A673 (cell line): Measurements from ENCODE around the gene ZNF718.
"Not testable (repeated sequence)": the region's sequence is repeated elsewhere in the genome, so short reads cannot be mapped to it uniquely, and the experiment has no call there.

ENCODE experiments used
- EZH2 ChIP-seq: fragments of 200-600 bp; sonication (generic); IDR thresholded peaks from 2 replicates; pipeline ENCODE4 v1.6.1; 2017; ENCODE audit warnings: borderline replicate concordance, low read depth, mild to moderate bottlenecking, mixed read lengths, antibody characterized with exemption, low read length; ENCODE audit not compliant: poor library complexity, severe bottlenecking
- TF ChIP-seq, protein P1 (sequence below): fragments of 300-800, 200-600 bp; sonication (generic); conservative IDR thresholded peaks from 2 replicates; pipeline ENCODE4 v1.5.1; 2017; ENCODE audit warnings: low read depth, mild to moderate bottlenecking, antibody characterized with exemption, low read length, moderate library complexity, mixed read lengths

DNA sequence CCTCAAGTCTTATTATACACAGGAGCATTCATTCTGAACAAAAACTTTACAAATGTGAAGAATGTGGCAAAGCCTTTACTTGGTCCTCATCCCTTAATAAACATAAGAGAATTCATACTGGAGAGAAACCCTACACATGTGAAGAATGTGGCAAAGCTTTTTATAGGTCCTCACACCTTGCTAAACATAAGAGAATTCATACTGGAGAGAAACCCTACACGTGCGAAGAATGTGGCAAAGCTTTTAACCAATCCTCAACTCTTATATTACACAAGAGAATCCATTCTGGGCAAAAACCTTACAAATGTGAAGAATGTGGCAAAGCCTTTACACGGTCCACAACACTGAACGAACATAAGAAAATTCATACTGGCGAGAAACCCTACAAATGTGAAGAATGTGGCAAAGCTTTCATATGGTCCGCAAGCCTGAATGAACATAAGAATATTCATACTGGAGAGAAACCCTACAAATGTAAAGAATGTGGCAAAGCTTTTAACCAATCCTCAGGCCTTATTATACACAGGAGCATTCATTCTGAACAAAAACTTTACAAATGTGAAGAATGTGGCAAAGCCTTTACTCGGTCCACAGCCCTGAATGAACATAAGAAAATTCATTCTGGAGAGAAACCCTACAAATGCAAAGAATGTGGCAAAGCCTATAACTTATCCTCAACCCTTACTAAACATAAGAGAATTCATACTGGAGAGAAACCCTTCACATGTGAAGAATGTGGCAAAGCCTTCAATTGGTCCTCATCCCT lies 37.6 kb upstream of the ZNF718 start:
- TF ChIP-seq, protein P1, sequence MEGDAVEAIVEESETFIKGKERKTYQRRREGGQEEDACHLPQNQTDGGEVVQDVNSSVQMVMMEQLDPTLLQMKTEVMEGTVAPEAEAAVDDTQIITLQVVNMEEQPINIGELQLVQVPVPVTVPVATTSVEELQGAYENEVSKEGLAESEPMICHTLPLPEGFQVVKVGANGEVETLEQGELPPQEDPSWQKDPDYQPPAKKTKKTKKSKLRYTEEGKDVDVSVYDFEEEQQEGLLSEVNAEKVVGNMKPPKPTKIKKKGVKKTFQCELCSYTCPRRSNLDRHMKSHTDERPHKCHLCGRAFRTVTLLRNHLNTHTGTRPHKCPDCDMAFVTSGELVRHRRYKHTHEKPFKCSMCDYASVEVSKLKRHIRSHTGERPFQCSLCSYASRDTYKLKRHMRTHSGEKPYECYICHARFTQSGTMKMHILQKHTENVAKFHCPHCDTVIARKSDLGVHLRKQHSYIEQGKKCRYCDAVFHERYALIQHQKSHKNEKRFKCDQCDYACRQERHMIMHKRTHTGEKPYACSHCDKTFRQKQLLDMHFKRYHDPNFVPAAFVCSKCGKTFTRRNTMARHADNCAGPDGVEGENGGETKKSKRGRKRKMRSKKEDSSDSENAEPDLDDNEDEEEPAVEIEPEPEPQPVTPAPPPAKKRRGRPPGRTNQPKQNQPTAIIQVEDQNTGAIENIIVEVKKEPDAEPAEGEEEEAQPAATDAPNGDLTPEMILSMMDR = not testable (repeated sequence)
- TF ChIP-seq EZH2 = not testable (repeated sequence)
